HUDEP-2 (cell line): ENCODE data around the gene COPS3.
"Not testable (repeated sequence)": the region's sequence is repeated elsewhere in the genome, so short reads cannot be mapped to it uniquely, and the experiment has no call there.

Experiments
- DNase-seq, 76 experiments: peaks; one replicate each; lab custom pipeline; 2025; ENCODE audit not compliant: unreplicated experiment in 76 of 76; lab: John Stamatoyannopoulos, UW

COPS3 gene

GRCh38 chr17:17303010-17303846 lies 22.2 kb upstream of the COPS3 start, which contains the start of gene NT5M:
NT5M (plus strand) TSS chr17:17303373; CDS start chr17:17303551, 178 bp downstream.
- DNase-seq: peak in 72 of 76 experiments; percentile 13 to 84 (median 69)

- DNase-seq: not testable (repeated sequence)
Measured at GRCh38 chr17:17301659-17302058, 20.6 kb upstream of the COPS3 start.

- DNase-seq: peak in 38 of 76 experiments; percentile 1 to 59 (median 24)
Measured at GRCh38 chr17:17300624-17301568, 19.9 kb upstream of the COPS3 start.

DNA sequence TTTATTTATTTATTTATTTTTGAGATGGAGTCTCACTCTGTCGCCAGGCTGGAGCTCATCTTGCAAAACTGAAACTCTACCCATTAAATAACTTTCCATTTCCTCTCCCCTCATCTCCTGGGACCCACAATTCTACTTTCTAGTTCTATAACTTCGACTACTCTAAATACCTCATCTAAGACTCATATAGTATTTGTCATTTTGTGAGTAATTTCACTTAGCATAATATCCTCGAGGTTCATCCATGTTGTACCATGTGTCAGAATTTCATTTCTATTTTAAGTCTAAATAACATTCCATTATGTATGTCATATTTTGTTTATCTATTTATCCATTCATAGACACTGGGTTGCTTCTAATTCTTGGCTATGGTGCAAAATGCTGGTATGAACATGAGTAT lies 17.1 kb upstream of the COPS3 start:
- no peak for DNase-seq

DNA sequence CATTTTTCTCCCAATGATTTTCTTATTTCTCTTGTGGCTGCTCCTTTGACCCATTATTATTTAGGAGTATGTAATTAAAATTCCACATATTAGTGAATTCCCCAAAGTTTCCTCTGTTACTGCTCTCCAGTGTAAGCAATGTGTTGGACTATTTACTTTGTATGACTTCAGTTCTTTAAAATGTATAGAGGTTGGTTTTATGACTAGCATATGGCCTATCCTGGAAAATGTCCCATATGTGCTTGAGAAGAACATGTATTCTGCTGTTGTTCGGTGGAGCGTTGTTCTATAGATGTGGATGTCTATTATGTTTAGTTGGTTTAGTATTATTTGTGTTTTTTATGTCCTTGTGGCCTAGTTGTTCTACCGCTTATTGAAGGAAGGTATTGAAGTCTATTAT lies 16.2 kb upstream of the COPS3 start:
- DNase-seq: no peak

DNA sequence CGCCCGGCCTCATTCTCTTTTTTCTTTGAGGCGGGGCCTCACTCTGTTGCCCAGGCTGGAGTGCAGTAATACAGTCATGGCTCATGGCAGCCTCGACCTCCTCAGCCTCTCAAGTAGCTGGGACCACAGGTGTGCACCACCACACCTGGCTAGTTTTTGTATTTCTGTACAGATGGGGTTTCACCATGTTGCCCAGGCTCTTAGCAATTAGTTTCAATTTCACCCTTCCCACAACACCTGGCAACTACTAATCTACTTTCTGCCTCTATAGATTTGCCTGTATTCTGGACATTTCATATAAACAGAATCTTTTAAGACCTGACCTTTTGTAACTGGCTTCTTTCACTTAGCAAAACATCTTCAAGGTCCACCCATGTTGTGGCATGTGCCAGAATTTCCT lies 14.1 kb upstream of the COPS3 start:
- DNase-seq: no peak

- DNase-seq: no peak
Measured at GRCh38 chr17:17289701-17290100, 8.7 kb upstream of the COPS3 start.

GRCh38 chr17:17289086-17289485 lies 8.0 kb upstream of the COPS3 start:
- no peak for DNase-seq

DNA sequence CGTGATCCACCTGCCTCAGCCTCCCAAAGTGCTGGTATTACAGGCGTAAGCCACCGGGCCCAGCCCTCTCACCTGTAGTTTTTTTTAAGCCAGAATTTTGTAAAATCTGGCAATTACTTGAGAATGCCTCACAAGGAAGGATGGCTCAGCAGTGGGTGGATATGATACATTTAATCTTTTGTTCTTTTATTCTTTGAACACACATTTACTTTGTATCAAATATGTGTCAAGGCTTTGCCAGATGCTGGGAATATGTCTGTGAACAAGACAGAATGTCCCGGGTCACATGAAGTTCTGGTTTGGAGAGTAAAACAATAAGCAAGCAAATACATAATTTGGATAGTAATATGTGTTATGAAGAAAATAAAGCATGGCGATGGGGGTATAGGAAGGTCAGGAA lies 4.9 kb upstream of the COPS3 start:
- no peak for DNase-seq

- DNase-seq: no peak
Measured at GRCh38 chr17:17279316-17279715, 1.7 kb downstream of the COPS3 start.

DNA sequence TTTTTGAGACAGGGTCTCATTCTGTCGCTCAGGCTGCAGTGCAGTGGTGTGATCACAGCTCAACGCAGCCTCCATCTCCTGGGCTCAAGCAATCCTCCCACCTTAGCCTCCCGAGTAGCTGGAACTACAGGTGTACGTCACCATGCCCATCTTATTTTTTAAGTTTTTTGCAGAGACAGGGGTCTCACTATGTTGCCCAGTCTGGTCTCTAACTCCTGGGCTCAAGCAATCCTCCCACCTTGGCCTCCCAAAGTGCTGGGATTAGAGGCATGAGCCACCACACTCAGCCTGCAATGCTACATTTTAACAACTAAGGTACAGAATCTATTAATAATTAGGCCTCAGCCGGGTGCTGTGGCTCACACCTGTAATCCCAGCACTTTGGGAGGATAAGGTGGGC lies 3.6 kb downstream of the COPS3 start:
- DNase-seq: not testable (repeated sequence)

DNA sequence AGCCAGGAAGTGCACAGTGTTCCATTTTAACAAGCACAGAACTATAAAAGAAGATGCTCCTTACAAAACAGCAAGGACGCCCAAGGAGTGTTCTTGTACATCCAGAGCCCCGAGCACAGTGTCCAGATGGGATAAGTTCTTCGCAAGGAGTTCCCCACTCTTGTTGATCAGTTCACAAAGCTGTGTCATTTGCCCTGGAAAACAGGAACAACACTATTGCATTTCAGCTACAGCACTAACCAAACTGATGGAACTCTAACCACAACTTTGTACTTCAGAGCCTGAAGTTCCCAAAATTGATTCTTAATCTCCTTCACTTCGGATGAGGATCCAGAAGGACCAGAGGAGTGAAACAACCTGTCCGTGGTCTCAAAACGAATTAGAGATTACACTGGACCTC lies 5.1 kb downstream of the COPS3 start:
- DNase-seq: no peak

GRCh38 chr17:17269926-17270773 lies 10.9 kb downstream of the COPS3 start:
- peak in 9 of 76 experiments; percentile 4 to 26 (median 10) for DNase-seq

DNA sequence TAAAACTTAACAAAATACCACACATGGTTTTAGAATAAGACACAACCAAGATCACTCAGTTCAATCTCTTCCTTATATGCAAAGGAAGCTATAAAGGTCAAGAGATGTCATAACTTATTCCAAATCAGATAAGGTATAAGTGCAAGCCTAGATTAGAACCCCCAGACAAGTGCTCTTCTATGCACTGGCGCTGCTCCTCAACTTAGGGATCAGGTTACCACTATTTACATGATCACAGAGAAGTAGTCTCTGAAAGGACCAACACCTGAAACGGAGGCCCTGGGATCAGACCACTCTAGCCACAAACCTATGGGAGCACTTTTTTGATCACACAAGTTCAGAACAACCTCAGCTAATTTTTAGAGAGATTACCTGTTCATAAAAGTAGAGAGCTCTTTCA lies 16.6 kb downstream of the COPS3 start:
- DNase-seq: peak in 1 of 76 experiments; percentile 10

GRCh38 chr17:17258998-17259397 lies 22.0 kb downstream of the COPS3 start:
- DNase-seq: no peak

GRCh38 chr17:17258011-17258410 lies 23.0 kb downstream of the COPS3 start:
- no peak for DNase-seq

DNA sequence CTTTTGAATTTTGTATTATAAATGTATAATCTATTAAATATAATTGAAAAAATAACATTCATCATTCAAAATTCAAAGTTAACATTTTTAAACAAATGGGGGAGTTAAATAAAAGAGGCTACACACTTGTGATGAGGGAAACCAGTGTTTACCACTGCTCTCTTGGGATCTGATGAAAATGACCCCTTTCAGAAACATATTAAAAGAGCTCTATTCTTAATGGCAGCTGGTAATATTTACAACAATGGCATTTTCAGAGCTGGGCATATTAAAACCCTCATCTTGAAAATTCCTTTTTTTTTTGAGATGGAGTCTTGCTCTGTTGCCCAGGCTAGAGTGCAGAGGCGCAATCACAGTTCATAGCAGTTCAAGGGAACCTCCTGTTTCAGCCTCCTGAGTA lies 24.7 kb downstream of the COPS3 start:
- DNase-seq: no peak

DNA sequence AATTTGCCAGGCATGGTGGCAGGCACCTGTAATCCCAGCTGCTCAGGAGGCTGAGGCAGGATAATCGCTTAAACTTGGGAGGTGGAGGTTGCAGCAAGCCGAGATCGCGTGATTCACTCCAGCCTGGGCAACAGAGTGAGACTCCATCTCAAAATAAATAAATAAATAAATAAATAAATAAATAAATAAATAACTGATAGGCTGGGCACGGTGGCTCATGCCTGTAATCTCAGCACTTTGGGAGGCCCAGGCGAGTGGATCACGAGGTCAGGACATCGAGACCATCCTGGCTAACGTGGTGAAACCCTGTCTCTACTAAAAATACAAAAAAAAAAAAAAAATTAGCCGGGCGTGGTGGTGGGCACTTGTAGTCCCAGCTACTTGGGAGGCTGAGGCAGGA lies 25.4 kb downstream of the COPS3 start:
- not testable (repeated sequence) for DNase-seq

DNA sequence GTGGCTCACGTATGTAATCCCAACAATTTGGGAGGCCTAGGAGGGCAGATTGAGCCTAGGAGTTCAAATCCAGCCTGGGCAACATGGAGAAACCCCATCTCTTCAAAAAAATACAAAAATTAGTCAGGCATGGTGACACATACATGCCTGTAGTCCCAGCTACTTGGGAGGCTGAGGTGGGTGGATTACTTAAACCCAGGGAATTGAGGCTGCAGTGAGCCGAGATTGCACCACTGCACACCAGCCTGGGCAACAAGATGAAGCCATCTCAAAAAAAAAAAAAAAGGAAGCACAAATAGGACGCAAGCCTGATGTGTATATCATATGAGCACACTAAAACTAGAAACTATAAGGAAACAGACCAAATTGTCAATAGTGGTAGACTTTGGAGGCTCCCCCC lies 27.0 kb downstream of the COPS3 start:
- no peak for DNase-seq

DNA sequence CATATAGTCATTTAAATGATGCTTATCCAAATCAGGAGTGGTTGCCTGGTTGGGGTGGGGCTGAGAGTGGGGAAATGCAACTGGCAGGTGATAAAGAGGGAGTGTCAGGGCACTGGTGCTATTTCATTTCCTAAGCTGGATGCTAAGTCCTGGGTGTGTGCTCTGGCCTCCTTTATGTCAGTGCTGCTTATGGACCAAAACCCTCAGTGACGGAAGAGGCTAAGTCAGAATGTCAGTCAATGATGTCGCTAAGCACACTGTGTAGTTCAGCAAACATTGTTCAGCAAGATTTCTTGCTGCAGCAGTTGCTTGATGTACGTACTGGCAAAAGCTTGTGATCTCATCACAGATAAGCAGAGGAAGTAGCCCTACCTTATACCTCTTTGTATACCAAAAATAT lies 27.6 kb downstream of the COPS3 start:
- DNase-seq: peak in 43 of 76 experiments; percentile 5 to 71 (median 29)
